NCI-H526 (cell line): ENCODE measurements around the gene MAX.

Source experiments
- DNase-seq, 2 experiments: peaks; one replicate each; lab custom pipeline; 2025; lab: John Stamatoyannopoulos, UW

MAX gene, protein sequence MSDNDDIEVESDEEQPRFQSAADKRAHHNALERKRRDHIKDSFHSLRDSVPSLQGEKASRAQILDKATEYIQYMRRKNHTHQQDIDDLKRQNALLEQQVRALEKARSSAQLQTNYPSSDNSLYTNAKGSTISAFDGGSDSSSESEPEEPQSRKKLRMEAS

DNA sequence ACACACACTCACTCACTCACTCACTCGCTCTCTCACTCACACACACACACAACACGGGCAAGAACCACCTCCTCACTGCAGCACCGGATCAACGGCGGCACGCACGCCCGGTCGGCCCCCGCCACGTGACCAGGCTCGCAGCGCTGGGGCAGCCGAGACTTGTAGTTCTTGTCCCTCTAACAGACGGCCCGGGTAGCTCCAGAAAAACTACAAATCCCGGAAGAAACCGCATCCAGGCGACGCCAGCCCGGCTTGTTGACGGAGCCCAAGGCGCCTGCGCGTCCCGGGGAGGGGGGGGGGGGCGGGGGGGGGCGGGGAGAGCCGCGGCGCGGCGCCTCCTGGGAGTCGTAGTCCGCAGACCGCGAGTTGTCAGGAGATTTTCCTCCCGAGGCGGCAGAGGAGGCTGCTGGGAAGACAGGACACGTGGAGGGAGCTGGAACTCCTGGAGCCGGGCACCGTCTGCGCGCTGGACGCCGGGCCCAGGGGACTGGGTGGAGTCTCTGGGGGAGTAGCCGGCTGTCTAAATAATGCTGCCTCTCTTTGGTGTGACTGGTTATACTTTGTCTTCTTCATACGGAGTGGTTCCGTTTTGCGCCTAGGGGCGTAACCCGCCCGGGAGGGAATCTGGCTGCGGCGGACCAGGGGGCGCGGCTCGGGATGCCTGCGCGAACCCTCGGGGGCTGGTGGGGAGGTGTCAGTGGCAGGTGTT lies at the start of gene MAX:
Gene MAX (minus strand): TSS at position 77 of the 709 bp plus-strand sequence. CDS start 178 bp downstream, outside the sequence.
- peak; percentile 98 to 99 for DNase-seq

DNA sequence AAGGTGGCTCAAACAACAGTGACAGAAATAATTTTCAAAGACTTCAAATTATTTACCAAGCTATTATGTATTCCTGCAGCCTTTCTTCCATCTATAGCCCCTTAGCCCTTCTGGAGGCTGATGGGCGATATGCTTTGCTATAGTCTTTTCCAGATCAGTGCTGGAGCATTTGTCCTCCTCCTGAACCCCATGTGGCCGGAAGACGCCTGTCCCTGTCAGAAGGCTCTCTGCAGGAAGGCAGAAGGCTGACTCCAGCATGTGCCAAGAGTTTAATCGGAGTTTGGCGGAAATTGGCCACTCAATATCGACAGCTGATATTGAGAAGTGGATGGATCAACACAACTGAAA lies 49.3 kb upstream of the MAX start:
- DNase-seq = no peak

DNA sequence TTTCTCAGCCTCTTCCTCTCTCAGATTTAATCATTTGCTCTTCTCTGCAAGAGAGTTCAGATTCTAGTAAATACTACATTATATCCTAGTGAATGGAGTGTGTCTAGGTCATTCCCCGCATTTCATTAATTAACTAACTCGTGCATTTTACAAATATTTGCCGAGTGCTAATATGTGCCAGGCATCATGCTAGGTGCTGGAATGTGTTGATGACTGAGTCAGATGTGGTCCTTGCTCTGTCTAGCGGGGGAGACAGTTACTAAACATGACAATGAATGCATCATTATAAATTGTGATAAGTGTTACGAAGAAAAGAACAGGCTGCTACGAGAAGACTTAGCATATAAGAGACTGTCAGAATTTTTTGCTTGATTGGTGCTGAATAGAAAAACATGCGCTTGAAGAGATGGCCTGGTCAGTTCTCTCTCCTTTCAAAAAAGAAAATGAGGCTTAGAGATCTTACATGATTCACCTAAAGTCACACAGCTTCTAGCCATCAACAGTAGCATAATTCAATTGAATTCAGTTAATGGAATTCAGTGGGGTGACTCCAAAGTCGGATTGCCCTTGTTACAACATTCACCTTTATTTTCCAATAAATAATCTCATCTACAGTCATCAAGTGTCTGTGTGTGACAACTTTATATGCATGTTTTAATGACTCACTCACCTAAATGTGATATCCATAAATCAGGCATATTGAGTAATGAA lies 48.7 kb upstream of the MAX start:
- no peak for DNase-seq

DNA sequence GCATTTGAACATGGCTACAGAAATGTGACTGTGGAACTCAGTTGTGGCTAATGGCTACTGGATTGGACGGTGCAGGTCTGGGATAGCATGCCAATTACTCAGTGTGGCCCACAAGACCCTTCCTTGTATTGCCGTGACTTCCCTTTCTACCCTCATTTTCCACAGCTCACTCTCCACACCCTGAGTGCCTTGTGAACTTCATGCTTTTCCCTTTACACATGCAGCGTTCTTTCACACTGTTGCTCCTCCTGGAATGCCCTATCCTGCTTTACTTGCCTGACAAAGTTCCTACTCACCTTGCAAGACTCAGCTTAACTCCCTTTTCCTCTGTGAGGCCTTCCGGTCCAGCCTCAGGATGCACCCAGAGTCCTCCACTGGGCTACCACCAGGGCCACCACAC lies 46.8 kb upstream of the MAX start:
- DNase-seq = no peak

DNA sequence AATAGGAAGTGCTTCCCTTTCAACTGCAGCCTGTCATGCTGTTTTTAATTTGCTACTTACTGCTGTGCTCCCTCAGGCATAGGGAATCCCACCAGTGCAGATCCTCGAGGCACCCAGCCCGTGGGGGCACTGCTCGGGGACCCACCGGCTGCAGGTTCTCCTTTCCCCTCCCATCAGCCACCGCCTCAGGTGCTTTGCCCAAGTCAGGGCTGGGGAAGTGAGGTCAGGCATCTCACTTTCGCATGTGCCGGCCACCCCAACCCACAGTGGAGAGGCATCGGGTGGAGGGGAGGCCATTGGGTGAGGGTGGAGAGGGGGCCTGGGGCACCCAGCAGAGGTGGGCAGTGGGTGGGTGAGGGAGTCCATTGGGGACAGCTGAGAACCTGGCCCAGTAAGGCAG lies 41.9 kb upstream of the MAX start:
- DNase-seq = no peak

DNA sequence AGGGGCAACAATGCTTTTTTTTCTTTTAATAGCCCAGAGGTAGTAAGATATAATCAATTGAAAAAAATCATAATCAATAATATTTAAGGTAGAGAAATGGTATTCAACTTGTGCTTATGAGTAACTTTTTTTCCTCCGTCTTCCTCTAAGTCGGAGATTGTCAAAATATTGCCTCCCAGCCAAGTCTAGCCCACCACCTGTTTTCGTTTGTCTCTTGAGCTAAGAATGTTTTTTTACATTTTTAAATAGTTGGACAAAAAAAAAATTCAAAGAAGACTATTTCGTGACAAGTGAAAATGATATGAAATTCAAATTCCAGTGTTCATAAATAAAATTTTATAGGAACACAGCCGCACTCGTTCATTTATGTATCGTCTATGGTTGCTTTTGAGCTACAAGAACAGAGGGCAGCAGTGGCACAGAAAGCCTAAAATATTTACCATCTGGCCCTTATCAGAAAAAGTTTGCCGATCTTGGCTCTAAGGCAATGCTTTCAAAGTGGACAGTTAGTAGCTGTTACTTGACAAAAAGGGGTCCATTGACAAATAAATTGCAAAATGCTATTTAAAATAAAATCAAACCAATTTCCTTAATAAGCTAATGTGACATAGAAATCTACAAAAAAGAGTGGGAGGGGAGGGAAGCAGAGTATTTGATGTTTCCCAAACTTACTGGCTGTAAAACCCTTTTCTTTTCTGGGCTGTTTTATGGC lies 40.8 kb upstream of the MAX start:
- no peak for DNase-seq

DNA sequence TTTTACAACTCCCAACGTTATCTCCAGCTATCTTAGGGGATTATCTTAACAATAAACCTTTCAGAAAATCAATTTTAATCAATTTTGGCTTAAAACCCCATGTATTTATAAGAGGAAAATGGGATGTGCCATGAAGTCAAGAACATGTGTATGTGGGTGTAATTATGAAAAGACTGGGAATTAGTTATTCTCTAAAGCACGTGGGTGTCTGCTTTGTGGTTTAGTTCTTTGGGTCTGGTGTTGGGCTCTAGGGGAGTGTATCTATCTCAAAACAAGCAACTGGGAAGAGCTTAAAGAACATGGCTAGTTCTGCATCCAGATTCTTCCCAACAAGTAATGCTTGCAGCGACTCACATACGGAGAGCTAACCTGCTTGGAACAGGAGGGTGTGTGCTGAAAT lies 40.1 kb upstream of the MAX start:
- DNase-seq = no peak

DNA sequence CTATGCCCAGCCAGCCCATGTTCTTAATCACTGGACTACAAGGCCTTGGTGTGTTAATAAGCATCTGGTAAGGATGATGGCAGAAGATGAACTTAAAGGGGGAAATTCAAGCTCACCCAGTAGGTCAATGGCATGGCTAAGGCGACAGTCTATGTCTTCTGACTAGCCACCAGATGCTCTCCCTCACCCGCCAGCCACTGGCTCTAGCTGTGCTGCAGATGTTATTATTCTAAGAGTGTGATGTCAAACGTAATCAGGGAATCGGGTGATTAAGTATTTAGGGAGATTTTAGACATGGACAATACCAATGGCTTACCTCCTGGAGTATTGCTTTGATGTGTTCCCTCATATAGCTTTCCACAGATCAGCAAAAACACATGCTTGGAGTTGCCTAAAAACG lies 39.2 kb upstream of the MAX start:
- no peak for DNase-seq

DNA sequence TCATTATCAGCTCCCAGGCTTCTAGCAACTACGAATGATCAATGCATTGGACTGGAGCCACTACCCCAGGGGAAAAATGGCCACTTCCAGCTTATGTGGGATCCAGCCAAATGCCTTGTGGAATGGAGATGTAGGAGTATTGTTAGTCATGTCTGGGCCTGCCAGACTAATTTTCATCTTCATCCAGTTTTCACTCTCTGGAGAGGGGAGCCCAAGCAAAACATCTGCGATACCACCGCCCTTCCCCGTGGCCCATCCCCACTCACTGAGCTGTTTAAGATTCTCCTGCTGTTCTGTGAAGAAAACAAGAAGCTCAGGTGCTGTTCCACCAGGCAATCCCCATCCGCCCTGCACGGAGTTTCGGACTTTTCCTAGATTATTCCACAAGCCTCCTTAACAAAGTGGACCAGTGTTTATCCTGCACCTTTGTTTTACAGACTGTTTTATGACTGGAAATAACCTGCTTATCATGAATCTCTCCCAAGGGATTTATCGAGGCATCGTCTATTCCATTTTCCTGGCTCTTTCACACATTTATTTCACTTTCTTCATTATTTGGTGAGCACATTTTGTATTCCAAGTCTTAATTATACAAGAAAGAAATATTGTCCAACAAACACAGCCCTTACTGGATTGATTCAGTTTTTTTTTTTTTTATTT lies 35.5 kb upstream of the MAX start:
- DNase-seq = peak; percentile 82 to 87

DNA sequence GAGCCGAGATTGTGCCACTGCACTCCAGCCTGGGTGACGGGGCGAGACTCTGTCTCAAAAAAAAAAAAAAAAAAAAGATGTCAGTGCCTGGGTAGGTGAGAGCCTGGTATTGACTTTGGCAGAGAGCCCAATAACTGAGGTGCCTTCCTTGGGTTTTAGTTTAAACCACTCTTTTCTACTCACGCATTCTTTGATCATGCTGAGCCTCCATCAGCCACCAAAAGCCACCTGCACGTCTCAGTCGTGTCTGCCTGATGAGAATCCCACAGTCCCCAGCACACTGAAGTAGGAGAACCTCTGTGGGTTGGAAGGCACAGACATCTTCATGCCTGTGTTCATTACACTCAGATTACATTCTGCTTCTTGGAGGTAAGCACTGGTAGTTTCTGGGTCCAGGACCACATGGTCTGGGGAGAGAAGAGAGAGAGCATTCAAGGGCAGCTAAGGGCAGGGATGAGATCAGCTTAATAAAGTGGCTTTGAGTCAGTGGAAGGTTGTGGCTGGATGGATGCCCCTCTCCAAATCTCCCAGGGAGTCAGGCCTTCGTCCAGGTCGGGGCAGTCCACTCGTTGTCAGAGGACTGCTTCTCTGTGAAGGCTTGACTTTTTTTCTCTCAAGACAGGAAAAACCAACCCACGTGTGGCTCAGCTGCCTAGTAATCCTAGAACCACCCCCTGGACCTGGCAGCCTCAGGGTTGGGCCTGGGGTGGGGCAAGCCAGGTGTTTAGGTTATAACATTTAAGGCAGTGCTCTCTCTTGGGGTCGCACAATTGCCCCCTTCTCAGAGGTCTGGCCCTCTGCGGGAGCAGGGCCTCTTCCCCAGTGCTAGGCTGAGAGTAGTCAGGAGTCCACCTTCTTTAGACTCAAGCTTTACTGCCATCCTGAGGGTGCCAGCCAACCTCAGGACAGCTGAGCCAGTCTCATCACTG lies 32.6 kb upstream of the MAX start:
- no peak for DNase-seq

DNA sequence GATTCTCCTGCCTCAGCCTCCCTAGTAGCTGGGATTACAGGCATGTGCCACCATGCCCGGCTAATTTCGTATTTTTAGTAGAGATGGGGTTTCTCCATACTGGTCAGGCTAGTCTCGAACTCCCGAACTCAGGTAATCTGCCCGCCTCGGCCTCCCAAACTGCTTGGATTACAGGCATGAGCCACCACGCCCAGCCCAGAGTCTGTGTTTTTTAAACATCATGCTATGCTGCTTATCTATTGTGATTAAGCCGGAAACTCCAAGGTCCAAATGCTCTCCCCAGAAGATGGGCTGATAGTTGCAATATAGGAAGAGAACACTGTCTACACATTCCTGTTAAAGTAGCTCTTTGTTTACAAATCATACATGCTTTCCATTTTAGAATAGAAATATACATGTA lies 30.5 kb upstream of the MAX start:
- DNase-seq = no peak

DNA sequence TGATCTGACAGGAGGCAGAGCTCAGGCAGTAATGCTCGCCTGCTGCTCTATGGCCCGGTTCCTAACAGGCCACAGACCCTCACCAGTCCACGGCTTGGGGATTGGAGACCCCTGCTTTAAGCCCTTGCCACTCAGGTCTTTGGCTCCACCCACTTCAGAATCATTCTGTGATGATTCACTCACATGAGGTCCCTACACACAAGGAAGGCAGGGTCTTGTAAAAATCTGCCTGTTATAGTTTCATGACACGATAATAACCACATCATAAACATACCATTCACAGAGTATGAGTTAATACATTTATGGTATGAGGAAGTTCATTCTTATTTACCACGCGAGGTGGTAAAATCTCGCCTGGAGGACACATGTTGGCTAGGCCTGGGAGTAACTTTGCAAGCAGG lies 29.0 kb upstream of the MAX start:
- DNase-seq = no peak

DNA sequence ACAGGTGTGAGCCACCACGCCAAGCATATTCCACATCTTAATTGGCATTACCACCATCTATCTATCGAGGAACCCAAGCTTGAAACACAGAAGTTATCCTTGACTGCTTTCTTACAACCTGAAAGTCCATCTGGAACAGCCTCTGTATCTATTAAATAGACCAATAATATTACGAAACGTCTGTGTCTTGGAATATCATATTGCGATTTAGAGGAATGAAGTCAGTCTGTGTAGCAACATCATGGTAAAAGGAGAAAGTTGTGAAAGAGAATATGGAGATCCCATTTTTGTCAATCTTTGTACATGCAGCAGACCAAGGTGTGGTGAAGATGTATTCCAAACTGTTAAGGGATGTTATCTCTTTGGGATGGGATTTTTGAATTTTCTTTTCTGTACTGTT lies 25.8 kb upstream of the MAX start:
- no peak for DNase-seq

DNA sequence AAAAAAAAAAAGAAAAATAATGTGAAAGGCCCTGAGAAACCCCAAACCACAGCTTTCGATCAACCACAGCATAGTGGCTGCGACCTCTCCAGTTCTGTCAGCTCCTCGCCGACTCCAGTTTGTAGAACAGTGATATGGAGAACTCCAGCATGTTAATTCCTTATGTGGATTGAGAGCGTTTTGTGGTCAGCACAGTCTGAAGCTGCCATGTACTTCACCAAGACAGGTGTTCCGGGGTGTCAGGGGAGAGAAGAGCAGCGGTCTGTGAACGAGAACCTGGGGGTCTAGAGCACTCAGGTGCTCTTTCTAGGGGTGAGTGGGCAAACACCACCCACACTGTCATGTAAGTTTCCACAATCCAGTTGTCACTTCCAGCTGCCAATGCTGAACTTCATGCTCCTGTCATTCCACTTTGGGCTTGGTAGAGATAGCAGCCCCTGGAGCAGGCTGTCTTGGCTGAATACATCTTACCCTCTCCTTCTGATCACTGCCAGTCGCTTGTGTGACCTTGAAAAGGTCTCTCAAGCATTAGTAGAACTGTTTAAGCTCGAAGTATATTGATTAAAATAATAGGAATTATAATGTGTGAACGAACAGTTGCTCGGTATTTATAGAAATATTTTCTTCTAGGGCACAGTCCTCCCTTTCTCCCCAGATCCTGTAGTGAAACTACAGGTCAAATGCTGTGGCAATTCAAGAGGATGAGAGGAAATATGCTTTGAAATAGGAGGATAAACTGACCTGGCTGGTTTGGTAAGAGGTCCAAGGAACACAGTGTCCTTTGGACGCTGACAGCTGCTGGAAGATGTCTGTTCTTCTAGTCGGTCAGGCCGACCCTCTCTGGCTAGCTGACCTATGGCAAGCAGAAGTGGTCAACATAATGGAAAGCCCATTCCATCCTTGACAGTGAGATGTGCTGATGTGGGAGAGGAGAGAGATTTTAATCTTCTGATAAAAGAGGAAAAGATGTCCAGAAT lies 15.7 kb upstream of the MAX start:
- DNase-seq = no peak

DNA sequence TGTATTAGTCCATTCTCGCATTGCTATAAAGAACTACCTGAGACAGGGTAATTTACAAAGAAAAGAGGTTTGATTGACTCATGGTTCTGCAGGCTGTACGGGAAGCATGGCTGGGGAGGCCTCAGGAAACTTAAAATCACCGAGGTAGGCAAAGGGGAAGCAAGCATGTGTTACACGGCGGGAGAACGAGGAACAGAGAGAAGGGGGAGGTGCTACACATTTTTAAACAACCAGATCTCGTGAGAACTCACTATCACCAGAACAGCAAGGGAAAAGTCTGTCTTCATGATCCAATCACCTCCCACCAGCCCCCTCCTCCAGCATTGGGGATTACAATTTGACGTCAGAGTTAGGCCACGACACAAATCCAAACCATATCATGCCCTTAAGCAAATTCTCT lies 13.3 kb upstream of the MAX start:
- DNase-seq = no peak

DNA sequence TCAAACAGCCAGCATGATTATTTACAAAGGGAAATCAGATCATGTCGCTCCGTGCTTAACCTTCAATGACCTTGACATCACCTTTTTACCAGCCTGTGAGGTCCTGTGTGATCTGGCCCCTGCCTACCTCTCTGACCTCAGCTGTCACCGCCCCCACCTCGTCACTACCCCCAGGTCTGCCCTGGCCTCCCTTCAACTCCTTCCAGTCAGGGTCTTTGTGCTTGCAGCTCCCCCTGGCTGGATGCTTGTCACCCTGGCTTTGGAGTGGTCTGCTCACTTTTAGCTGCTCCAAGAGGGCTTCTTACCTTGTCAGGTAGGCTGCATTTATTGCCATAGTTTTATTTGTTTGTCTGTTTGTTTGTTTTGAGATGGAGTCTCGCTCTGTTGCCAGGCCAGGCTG lies 8.2 kb upstream of the MAX start:
- DNase-seq = no peak

DNA sequence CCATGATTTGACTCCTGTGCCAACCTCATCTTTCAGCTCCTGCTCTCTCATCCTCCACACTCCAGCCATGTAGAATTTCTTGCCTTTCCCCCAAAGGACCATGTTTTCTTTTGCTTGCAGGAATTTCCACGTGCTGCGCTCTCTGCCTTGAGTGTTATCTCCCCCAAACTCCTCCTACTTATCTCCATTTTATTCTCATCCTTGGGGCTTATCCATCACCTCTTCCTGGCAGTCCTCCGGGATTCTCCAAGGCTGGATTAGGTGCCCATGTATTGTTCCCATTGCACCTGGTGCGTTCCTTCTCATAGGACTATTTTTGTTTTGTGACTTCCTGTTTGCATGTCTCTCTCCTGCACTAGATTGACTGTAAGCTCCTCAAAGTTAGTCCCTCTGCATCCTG lies 7.0 kb upstream of the MAX start:
- no peak for DNase-seq

DNA sequence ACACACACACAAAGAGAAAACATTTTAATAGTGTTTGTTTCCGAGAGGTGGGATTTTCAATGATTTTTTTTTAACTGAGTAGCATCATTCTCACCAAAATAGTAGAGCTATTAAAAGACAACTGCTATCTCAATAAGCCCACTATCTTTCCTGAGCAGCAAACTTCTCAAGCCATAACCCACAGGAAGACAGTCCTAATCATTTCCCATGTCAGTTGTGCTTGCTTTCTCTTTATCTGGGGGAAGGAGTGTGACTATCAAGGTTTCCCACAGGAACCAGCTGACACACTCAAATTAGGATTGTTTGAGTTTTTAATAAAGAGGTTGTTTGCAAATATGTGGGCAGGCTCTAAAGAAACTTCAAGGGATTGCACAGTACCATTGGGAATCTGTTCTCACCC lies 4.9 kb upstream of the MAX start:
- DNase-seq = no peak

DNA sequence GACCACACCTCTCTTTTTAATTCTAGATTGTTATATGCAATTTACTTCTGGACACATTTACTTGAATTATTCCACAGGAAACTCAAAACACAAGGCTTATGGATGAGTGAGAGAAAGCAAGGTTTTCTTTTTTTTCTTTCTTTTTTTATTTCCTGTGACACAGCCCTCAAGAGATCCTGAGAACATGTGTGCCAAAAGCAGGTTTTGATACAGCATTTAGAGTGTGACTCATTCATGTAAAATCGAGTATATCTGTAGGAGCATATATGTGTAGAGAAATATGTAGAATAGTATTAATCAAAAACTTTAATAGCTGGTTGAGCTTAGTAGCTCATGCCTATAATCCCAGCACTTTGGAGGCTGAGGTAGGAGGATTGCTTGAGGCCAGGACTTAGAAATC lies 4.4 kb upstream of the MAX start:
- DNase-seq = no peak

DNA sequence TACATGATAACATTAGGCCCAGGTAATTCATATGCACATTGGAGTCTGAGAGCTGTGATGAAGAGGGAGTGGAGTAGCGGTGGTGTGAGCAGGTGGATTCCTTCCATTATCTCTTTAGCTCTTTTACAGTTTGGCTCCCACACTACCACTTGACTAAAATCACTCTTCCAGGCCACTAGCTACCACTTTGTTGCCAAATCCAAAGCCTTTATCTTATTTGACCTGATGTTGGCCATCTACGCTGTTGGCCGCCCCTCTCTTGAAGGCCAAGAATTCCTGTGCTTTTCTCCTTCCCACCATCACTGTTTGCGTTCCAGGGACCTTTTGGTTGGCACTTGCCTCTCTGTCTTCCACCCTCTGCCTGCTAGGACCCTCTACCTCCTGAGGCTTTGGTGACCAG lies 4.0 kb upstream of the MAX start:
- no peak for DNase-seq
